Activated CD8-positive, alpha-beta memory T cell treated with anti-CD3 and anti-CD28 coated beads, Interleukin-2, amount 50 U/mL, for 1 hour (primary cell): ENCODE results near the gene DNAJB6.
"Not testable (repeated sequence)": the region's sequence is repeated elsewhere in the genome, so short reads cannot be mapped to it uniquely, and the experiment has no call there.

Source experiments
- DNase-seq: peaks from one replicate; pipeline ENCODE4 v3.0.0-alpha.2; 2020; ENCODE audit errors: extremely low read depth

Gene DNAJB6

DNA sequence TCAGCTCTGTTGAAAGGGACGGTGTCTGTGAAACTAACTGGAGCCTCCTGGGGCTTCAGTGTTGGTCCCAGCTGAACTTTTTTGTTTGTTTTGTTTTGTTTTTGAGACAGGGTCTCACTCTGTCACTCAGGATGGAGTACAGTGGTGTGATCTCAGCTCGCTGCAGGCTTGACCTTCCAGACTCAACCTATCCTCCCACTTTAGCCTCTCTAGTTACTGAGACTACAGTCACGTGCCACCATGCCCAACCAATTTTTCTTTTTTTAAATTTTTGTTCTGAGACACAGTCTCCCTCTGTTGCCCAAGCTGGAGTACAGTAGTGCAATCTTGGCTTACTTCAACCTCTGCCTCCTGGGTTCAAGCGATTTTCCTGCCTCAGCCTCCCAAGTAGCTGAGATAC is 13.4 kb upstream of the DNAJB6 start:
- no peak for DNase-seq

DNA sequence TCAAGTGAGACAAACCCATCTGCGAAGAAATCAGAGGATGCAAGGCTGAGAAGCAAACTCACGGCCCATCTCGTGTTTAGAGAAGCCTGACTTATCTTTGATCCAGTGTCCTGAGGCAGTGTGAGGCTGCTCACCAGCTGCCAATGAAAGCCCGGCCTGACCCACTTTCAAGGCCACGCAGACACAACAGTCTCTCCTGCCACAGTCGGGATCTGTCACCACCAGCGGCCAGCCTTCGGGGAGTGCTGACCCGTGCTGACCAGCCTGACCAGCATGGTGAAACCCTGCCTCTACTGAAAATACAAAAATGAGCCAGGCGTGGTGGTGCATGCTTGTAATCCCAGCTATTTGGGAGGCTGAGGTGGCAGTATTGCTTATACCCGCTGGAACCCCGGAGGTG is 7.4 kb upstream of the DNAJB6 start:
- no peak for DNase-seq

DNA sequence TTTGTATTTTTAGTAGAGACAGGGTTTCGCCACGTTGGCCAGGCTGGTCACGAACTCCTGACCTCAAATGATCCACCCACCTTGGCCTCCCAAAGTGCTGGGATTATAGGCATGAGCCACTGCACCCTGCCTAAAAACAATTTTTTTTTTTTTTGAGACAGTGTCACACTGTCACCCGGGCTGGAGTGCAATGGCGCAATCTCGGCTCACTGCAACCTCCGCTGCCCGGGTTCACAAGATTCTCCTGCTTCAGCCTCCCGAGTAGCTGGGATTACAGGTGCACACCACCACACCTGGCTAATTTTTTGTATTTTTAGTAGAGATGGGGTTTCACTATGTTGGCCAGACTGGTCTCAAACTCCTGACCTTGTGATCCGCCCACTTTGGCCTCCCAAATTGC is 6.2 kb upstream of the DNAJB6 start:
- DNase-seq: not testable (repeated sequence)

DNA sequence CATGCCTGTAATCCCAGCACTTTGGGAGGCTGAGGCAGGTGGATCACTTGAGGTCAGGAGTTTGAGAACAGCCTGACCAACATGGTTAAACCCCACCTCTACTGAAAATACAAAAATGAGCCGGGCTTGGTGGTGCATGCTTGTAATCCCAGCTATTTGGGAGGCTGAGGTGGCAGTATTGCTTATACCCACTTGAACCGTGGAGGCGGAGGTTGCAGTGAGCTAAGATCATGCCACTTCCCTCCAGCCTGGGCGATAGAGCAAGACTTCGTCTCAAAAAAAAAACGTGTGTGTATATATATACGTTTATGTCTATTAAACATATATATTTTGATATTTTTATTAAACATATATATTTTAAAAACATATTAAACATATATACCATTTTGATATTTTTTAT is 5.8 kb upstream of the DNAJB6 start:
- DNase-seq: not testable (repeated sequence)

DNA sequence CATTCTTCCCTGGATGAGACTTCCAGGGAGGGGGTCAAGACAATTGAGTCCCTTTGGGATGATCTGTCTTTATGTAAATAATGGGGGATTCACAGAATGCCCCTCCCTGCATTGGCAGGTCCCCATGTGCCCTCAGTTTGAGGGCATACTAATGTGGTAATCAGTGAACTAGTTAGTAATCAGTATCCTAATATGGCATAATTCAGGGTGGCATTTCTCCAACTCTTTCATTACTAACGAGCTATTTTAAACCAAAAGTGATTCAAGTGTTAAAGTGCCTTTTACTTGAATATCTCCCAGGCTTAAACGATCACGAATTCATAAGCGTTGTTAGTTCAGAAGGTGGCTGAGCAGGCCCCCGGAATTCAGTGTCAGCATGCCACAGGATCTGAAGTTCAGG is 1.6 kb upstream of the DNAJB6 start:
- DNase-seq: no peak

DNA sequence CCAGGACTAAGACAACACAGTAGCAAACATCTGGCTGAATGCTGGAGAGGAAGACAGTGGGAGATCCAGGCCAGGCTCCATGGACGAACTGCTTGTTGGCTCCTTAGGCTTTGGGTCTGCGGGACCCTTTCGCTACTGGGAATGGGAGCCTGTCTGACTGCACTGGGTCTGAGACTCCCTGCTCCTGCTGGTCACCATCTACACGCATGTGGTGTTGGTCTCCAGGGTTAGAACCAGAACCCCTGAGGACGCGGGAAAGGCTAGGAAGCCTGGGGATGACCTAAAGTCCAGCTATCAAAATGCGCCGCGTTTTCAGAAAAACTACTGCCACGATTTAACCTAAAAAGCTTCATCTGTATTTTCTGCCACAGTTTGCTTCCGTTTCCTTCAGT is 817 bp upstream of the DNAJB6 start:
- DNase-seq: no peak

DNA sequence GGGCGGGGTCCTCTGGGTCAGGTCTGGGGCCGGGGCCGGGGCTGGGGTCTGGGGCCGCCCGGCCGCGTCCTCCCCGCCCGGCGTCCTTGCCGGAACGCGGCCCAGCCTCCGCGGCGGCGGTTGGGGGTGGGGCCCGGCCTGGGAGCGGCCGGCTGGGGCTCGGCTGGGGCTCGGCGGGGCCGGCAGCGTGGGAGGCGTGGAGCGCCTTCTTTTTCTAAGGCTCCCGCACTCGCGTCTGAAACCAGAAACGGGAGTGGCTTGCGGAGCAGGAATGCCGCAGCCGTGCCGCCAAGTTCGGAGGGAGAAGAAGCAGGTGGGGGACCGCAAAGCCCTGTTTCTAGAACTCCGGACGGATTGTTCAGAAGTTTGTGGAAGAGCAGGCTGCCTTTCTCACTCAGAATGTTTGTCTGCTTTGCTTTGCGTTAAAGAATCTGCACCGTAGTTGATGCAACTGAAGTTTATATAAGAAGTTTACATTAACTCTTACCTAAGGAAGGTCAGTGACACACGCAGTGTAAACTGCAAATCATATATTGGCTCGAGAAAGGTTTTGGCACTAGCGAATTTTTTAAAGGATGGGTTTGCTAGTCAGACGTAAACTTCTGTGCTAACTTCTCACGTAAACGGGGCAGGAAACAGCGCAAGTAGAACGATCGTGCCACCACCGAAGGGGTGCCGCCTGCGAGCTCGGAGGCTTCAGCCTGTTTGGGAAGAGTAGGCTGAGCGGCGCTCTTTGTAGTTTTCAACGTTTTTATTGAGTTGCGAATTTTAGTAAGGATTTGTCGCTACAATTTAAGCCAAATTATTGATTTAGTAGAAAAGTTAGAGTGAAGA is 729 bp downstream of the DNAJB6 start:
- no peak for DNase-seq

DNA sequence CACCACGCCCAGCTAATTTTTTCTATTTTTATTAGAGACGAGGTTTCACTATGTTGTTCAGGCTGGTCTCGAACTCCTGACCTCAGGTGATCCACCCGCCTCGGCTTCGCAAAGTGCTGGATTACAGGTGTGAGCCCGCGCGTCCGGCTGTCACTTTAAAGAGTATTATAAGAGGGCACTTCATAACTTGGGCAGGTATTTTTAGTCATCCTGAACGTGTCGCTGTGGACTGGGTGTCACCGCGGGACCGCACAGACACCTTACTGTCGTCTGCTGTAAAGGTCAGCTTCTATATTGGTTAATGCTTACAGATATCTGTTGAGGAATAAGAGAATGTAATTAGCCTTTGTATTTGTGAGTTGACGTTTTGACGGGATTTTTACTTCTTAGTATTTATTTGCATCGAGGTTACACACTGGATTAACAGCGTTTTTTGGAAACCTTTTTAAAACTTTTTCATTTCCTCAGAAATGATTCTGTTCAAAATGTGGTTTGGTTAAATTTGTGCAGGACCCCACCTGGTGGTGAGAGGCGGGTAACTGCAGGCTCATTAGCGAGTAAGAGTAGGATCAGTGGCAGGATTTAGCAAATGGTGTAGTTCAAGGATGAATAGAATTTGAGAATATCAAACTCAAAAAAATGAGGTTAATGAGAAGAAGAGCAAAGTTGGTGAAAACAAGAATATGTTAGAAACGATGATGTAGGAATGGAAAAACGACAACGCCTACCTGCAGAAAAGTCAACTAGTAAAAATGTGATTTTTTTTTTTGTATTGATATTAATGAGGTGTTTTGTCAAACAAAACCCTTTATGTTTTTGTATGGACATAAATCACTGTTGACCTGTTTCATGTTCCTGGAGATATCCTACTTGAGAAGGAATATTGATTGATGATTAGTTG is 3.2 kb downstream of the DNAJB6 start:
- DNase-seq: no peak

DNA sequence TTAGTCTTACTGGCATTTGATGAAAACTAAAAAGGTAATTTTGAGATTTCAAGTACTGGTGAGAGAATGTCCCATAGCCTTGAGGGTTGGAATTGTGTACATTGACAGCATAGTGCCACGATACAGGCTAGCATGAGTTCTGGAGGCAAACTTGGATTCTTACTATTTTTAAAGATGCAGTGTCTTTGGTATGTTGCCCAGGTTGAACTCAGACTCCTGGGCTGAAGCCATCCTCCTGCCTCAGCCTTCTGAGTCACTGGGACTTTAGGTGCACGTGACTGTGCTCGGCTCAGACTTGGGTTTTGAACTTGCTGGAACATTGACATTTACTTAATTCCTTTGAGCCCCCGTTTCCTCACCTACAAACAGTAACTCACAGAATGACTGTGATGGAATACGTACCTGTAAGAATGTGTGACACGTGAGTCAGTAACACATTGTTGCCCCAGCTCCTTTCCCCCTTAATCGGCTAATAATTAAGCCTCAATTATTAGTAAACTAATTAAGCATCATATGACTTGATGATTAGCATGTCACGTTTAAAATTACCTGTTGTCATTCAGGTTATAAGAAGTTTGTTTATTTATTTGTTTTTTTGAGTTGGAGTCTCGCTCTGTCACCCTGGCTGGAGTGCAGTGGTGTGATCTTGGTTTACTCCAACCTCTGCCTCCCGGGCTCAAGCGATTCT is 10.6 kb downstream of the DNAJB6 start:
- no peak for DNase-seq

DNA sequence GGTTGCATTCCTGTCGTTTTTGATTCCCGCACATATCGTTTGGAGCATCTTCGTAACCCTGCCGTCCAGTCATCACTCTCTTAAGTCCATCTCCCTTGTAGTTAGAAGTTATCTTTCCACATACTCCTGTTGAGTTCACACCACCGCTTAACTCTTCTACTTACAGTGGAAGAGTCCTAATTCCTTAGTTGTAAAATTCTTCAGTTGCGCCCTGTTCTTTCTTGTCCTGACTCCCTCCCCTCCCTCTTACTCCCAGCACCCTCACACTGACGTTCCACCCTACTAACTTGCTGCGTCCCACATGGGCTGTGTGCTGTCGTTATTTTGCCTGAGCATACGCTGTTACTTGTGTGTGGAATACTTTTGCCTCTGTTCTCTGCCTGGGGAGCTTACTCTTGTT is 11.7 kb downstream of the DNAJB6 start:
- DNase-seq: no peak

DNA sequence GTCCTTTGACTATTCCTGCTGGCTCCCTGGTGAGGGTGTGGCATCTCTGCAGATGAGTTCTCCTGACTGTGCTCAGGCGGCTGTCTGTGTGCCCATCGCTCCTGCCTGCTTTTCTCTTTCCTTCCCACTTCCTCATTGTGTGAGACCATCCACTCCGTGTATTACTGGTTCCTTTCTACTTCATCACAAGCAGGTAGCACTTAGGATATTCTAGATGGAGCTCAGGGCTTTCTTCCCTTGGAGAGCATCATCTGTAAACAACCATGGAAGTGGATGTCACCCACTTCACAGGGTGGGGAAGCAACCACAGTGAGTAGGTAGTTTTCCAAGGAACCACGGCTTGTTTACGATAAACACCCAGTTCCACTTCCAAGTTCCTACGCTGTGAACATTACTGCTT is 15.7 kb downstream of the DNAJB6 start:
- no peak for DNase-seq

DNA sequence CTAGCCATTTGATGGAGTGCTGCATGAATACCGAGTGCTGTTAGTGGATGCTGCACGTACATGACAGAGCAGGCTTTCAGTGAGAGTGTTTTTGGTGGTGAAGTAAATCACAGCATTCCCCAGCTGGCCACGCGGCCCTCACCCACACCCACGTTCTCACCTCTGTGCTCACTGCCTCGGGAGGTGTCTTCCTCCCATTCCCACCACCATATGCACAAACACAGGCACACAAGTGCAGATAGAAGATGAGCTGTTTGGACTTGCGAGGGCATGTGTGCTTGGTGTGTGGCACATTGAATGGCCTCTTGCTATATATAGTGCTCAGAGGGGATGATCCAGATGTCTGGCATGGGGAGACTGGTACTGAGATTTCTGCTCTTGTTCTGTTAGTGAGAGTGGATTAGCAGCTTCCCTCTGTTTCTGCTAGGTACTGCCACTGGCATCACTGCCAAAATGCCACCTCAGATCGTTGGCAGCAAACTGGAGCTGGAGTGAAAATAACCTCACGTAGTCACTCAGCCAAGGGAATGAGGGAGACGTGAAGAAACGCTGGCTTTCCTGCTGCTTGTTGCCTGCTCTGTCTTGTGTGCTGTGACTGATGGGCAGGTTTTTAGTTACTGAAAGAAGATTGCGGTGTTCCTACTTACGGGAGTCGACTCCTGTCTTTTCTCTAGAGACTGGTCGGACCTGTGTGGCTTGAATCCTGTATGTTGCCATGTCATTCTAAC is 19.1 kb downstream of the DNAJB6 start:
- DNase-seq: no peak

DNA sequence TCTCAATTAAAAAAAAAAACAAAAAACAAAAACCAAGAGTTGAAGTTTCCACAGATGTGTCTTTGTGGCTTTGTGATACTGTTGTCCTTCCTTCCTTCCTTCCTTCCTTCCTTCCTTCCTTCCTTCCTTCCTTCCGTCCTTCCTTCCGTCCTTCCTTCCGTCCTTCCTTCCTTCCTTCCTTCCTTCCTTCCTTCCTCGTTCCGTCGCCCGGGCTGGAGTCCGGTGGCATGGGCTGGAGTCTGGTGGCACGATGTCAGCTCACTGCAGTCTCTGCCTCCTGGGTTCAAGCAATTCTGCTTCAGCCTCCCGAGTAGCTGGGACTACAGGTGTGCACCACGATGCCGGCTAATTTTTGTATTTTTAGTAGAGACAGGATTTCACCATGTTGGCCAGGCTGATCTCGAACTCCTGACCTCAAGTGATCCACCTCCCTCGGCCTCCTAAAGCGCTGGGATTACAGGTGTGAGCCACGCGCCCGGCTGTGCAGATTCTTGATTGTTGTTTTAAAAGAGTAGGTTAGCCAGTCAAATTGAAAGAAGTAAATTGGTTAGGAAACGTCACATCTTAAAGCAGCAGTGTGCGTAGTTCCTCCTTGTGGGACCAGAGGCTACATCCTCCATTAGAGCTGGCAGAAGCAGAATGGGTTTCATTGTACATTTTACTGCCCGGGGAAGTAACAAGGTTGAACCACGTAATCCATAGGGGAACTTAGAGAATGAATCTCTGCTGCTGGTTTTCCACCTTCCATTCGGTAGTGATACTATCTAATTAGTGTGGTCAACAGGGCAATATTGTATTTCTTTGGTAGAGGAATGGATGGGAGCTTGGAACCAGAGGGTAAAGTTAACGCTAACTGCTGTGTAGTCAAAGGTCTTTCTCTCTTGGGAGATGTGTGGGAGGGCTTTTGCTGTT is 20.6 kb downstream of the DNAJB6 start:
- DNase-seq: no peak

DNA sequence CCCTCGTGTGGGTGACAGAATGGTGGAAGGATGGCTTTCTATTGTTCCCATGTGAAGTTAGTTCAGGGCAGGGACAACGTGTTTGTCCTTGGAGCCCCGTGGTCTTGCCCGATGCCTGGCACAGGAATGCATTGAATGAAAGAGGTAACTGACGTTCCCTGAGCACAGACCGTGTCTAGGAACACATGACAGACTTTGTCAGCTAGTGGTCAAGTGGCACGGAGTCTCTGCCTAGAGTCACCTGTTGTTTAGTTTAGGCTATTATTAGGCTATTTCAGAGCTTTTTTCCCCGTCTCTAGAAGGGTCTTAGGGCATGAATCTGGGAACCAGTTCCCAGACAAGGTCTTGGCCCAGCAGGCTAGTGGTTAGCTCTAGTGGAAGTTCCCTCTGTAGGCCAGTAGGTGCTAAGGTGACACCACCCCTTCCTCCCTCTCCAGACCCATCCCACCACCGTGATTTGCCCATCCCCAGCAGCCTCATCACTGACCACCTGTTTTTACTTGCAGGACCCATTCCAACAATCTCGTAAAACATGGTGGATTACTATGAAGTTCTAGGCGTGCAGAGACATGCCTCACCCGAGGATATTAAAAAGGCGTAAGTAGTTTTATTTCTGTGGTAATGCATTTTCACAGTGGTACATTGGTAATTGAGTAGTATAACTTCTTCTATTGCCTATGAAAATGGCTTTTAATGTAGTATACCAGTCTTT is 21.4 kb downstream of the DNAJB6 start:
- DNase-seq: no peak

DNA sequence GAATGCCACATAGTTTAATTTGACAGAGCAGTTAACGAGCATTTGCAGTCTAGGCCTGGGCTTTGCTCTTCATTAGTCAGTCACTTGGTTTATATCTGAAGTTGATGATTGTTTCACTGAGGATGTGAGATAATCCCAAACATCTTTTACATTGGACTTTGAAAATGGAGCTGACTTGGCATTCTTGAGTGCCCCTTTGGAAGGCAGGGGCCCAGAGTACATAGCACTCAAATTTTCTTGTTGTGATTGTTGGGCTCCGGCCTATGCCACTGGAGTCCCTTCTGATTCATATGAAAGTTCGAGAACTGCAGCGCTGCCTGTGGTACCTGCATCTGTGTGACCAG is 21.9 kb downstream of the DNAJB6 start:
- DNase-seq: no peak

DNA sequence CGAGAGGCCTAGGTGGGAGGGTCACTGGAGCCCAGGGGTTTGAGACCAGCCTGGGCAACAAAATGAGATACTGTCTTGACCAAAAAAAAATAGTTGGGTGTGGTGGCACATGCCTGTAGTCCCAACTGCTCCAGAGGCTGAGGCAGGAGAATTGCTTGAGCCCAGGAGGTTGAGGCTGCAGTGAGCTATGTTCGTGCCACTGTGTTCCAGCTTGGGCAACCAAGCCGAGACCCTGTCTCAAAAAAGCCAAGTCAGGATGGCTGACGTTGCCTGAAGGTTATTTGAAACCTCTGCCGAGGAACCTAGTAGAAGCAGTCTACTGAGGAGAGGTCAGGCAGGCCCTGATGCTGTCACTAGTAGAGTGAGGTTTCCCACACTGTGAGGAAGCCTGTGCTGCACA is 22.8 kb downstream of the DNAJB6 start:
- DNase-seq: no peak

DNA sequence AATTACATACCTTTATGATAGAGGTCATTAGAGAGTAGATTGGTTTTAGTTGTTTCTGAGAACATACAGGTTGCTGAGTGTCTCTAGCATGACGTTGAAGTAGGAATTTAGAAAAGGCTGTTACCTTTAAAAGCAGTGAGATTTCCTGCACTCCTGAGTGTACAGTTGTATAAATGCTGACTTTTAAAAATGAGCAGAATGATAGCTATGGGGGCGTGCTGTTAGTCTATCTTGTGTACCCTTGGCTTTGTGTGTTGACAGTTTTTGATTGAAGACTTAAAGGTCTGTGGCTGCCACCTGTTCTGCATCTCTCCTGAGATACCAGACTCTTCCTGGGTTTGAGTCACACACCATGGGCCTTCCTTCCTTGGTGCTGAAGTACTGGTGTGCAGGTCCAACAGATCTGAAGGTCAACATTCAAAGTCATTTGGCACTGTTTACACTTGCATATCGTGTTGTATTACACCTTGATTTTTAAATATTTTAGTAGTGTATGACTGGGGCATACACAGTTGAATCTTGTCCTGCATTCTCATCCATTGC is 23.8 kb downstream of the DNAJB6 start:
- no peak for DNase-seq

DNA sequence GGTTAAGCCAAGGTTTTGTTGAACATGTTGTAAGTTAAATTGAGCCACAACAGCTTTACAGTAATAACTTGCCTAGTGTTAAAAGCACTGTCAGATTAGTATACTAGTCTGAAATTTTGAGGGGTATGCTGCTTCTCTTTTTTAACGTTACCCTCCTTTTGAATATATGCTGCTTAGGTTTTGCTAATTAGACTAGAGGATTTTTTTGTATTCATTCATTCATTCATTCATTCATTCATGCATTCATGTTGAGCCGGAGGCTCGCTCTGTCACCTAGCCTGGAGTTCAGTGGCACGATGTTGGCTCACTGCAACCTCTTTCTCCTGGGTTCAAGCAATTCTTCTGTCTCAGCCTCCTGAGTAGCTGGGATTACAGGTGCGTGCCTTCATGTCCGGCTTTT is 24.7 kb downstream of the DNAJB6 start:
- no peak for DNase-seq

DNA sequence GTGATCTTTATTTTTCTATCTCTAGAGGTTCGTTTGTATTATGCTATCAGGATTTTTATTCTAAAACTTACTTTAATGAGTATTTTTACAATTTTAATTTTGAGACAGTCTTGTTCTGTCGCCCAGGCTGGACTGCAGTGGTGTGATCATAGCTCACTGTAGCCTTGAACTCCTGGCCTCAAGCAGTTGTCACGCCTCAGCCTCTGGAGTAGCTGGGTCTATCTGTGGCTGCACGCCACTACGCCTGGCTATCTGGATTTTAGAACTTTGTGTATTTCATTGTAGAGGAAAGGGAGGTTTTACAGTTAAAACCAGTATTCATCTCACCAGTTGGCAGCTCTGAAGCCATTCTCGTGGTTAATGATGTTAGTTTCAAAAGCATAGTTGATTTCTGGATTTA is 25.9 kb downstream of the DNAJB6 start:
- no peak for DNase-seq

DNA sequence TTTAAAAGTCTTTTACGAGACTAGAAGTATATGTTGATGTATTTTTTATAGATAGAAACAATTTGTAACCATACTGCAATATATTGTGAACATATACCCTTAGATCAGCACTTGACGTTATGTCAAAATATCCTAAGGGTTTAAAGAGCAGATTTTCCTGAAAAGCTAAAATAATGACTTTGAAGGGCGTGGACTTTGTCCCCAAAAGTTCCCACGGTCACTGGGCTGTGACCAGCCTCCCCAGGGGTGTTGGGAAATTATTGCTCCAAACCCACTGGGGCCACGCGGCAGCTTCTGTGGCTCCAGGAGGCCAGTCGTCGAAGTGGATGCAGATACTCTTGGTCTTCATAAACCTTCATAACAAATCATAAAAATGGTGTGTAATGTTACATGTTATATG is 29.9 kb downstream of the DNAJB6 start:
- no peak for DNase-seq
